ENCODE results near the gene ELL2.

The ELL2 gene

DNA sequence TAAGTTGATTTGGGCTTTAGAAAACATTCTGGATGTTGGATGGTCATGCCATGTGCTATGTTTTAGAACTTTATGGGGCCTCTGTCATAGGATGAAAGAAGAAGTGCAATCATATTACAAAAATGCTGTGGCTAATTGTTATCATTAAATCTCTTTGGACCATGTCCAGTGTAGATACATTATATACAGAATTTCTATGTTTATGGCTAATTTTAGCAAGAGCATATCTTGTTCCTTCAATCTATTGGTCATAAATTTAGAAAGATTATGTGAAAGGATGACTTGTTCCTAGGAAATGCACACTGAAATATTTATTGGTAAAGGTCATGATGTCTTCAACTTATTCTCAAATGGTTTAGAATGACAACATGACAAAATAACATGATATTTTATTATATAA, 42.4 kb upstream of the ELL2 start:
- TF ChIP-seq, protein P1, sequence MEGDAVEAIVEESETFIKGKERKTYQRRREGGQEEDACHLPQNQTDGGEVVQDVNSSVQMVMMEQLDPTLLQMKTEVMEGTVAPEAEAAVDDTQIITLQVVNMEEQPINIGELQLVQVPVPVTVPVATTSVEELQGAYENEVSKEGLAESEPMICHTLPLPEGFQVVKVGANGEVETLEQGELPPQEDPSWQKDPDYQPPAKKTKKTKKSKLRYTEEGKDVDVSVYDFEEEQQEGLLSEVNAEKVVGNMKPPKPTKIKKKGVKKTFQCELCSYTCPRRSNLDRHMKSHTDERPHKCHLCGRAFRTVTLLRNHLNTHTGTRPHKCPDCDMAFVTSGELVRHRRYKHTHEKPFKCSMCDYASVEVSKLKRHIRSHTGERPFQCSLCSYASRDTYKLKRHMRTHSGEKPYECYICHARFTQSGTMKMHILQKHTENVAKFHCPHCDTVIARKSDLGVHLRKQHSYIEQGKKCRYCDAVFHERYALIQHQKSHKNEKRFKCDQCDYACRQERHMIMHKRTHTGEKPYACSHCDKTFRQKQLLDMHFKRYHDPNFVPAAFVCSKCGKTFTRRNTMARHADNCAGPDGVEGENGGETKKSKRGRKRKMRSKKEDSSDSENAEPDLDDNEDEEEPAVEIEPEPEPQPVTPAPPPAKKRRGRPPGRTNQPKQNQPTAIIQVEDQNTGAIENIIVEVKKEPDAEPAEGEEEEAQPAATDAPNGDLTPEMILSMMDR (IDR thresholded peaks at IDR 0.05): no peak
- DNase-seq (ENCODE audit: low spot score): no peak
- Histone ChIP-seq H3K4me3 (no peak overlapping the region), H3K27ac (no peak overlapping the region)

DNA sequence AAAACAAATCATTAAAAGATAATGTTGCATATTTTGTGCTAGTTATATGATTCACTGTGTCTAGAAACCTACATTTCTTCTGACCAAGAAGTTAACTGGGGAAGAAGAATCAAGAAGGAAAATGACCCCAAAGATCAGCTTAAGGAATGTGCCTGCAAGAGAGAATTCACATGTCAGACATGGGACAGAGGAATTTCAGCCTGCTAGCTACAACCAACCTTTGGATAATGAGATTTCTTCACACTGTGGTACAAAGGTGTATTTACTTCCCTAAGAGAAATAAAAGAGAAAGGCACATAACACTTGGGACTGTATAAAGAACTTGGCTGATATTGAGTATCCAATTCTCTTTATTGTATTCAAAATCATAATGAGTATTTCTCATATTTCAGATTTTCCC, 39.6 kb upstream of the ELL2 start:
- Histone ChIP-seq H3K27ac (no peak overlapping the region), H3K4me3 (no peak overlapping the region)
- TF ChIP-seq, protein P1 (IDR thresholded peaks at IDR 0.05): no peak
- DNase-seq (ENCODE audit: low spot score): no peak

DNA sequence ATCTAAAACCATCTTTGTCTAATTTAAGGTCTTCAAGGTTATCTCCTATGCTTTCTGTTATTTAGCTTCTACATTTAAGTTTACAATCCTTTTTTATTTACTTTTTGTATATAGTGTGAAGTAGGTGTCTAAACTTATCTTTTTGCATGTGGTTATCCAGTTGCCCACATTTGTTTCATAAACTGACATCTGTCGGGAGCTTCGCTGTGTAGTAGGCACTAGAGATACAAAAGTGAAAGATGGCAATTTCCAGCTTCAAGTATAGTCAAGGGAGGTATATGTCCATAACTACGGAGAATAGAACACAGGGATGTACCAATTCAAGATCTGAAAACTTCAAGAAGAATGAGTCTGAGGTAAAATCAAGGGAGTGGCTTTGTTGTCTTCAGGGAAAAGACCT, 38.7 kb upstream of the ELL2 start:
- no peak overlapping the region for H3K4me3 ChIP-seq
- TF ChIP-seq, protein P1 (IDR thresholded peaks at IDR 0.05): no peak
- DNase-seq (ENCODE audit: low spot score): no peak
- no peak overlapping the region for H3K27ac ChIP-seq

DNA sequence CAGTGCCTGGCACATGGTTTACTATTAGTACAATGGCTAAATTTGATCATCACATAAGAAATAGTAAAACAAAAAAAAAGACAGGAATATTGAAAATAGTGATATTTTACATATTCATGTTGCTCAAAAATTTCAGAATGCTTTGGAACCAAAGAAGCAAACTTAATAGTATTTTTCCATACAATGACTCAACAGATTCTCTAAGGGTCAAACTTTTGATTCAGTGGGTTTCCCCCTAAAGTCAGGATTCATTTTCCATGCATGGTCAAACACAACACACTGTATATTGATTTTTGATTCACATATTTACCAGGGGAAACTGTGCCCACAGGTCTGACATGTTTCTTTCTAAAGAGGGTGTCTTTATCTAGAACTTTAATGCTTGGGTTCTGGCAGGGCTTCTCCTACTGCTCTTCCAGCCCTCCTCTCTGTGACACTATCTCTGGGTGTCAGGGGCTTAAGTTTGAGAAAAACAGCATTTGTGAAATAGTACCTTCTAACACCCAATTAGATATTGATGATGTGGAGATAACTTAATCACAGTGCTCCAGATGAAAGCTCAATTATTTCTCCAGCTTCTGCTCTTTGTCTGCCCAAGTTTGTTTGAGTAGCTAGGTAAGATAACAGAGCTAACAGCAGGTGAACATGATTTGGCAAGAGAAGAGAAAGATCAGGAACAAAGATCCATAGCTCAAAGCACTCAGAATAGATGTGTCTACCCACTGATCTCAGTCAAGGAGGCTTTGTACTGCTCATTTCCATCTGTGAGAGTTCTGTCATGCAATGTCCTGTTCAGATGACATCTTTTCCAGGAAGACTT, 35.5 kb upstream of the ELL2 start:
- no peak overlapping the region for H3K27ac ChIP-seq
- no peak overlapping the region for H3K4me3 ChIP-seq
- TF ChIP-seq, protein P1 (IDR thresholded peaks at IDR 0.05): no peak
- DNase-seq (ENCODE audit: low spot score): no peak

DNA sequence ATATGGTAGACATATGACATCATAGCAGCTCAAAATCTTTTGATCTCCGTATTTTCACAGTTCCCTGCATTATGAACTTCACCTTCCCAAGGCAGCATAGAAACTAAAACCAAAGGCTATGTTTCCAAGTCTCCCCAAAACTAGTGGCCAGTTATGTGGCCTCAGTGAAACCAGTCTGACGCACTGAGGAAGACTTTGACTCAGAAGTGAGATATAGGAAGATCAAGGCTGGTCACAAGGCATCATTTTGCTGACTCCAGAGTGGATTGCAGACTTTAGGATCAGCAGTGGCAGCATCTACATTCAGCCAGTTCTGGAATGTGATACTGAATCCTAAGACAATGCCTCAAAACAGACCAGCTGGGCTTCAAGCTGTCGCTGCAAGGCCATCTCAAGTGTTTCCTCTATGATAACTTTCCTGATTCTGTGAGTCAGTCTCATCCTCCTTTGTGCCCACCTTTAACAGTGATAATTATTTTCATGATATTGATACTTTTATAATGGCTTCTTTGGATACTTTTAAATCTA, 34.4 kb upstream of the ELL2 start:
- H3K27ac ChIP-seq: no peak overlapping the region
- no peak for DNase-seq (ENCODE audit: low spot score)
- TF ChIP-seq, protein P1 (IDR thresholded peaks at IDR 0.05): no peak
- no peak overlapping the region for H3K4me3 ChIP-seq

DNA sequence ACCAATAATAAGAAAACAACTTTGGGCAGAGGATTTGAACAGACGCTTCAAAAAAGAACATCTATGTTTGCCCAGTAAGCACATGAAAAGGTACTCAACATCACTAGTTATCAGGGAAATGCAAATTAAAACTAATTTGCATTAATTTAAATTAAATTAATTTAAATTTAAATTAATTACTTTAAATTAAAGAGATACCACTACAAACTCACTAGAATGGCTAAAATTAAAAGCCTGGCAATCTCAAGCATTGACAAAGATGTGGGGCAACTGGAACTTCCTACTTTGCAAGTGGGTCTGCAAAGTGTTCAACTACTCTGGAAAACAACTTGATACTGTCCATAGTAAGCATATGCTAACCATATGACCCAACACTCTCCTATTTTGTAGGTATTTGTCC, 32.1 kb upstream of the ELL2 start:
- no peak overlapping the region for H3K4me3 ChIP-seq
- no peak overlapping the region for H3K27ac ChIP-seq
- TF ChIP-seq, protein P1 (IDR thresholded peaks at IDR 0.05): no peak
- no peak for DNase-seq (ENCODE audit: low spot score)

DNA sequence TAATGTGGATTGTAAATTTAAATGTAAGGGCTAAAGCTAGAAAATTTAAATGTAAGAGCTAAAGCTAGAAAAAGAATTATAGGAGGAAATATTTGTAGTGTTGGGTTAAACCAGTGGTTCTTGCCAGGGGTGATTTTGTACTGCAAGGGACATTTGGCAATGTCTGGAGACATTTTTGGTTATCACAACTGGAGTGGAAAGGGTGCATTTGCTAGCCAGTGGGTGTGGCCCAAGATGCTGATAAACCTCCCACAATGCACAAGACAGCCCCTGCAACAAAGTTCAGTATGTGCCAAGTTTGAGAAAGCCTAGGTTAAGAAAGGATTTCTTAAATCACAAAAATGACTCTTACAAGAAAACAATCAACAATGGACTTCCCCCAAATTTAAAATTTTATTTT, 31.6 kb upstream of the ELL2 start:
- Histone ChIP-seq H3K4me3 (no peak overlapping the region), H3K27ac (no peak overlapping the region)
- no peak for DNase-seq (ENCODE audit: low spot score)
- TF ChIP-seq, protein P1 (IDR thresholded peaks at IDR 0.05): no peak

Measured in coronary artery (tissue), 2 donors.